Testis (tissue), 3 donors: ENCODE data around the gene CHMP2A. TPM values are rescaled to one million over a fixed set of nuclear protein-coding genes. Genes with fewer than 3 reads are reported as not detected.

Source experiments
- DNase-seq: peaks from one replicate; pipeline ENCODE4 v3.0.0-alpha.2; 2019
- H3K27ac ChIP-seq, 2 donors: fragments of 200-600 bp; sonication (generic); one replicate each; pipeline ENCODE4 v1.5.1; 2019
- H3K27me3 ChIP-seq: fragments of 200-600 bp; sonication (generic); one replicate; pipeline ENCODE4 v1.5.1; 2019
- H3K36me3 ChIP-seq: fragments of 200-600 bp; sonication (generic); one replicate; pipeline ENCODE4 v1.5.1; 2017; ENCODE audit warnings: low read depth; ENCODE audit errors: missing control alignments
- H3K4me1 ChIP-seq: fragments of 200-600 bp; sonication (generic); one replicate; pipeline ENCODE4 v1.5.1; 2019
- H3K4me3 ChIP-seq, 2 donors: fragments of 200-600 bp; sonication (generic); one replicate each; pipeline ENCODE4 v1.5.1; 2017 to 2019
- H3K9me3 ChIP-seq: fragments of 200-600 bp; sonication (generic); one replicate; pipeline ENCODE4 v1.5.1; 2017
- POLR2A ChIP-seq: fragments of 450-650 bp; IDR thresholded peaks from one replicate; pipeline ENCODE4 v1.6.1; 2017; ENCODE audit warnings: antibody characterized with exemption, mild to moderate bottlenecking, moderate library complexity
- whole genome bisulfite sequencing, 2 donors: methylation state at CpG; one replicate each; pipeline ENCODE4 v1.1.5; 2018; 5-methylcytosine and 5-hydroxymethylcytosine counted together
- intact Hi-C: fragments of 100-400 bp; cut with DNase I; formaldehyde crosslinking; loops from one replicate; pipeline ENCODE4 v1.15.1; 2023; ENCODE audit warnings: low total_unique reads
- polyA plus RNA-seq: library from polyadenylated mRNA; stranded (reverse); fragments of 350-450 nt; fragmentation: Illumina TruSeq; extraction: RNeasy Lipid Tissue Mini Kit (QIAGEN cat#74804); gene quantifications from one replicate; pipeline ENCODE4 v1.2.3, GENCODE V29; 2014; ENCODE audit warnings: low read depth, low replicate concordance; ENCODE audit not compliant: insufficient read depth
- total RNA-seq, 2 donors: library from RNA; depleted of rRNA; stranded (reverse); fragments of >200 nt; gene quantifications; one replicate each; pipeline ENCODE4 v1.2.3, GENCODE V29; 2016
- TF ChIP-seq, protein P1 (sequence below), 3 experiments: fragments of 450-650 bp in 2 of 3; fragments of 200-600 bp in 1 of 3; sonication (generic) in 1 of 3; IDR thresholded peaks; one replicate each; pipeline ENCODE4 v1.5.1; 2016 to 2019; ENCODE audit warnings: antibody characterized with exemption in 3 of 3, mild to moderate bottlenecking in 2 of 3, moderate library complexity in 1 of 3

CHMP2A gene
- total and polyA plus RNA-seq, 3 donors from 2014 or later = 115 to 155 (median 126) TPM

GRCh38 chr19:58553799-58554493 lies 959 bp downstream of the CHMP2A start:
- H3K9me3 ChIP-seq = no peaks in the 10 kb centered on the region
- peak overlapping the region; percentile 68 to 79 for H3K4me3 ChIP-seq
- WGBS, 2 donors = 19% methylated on average over 18 of the region's 18 CpGs
- no peak for TF ChIP-seq POLR2A
- TF ChIP-seq, protein P1, sequence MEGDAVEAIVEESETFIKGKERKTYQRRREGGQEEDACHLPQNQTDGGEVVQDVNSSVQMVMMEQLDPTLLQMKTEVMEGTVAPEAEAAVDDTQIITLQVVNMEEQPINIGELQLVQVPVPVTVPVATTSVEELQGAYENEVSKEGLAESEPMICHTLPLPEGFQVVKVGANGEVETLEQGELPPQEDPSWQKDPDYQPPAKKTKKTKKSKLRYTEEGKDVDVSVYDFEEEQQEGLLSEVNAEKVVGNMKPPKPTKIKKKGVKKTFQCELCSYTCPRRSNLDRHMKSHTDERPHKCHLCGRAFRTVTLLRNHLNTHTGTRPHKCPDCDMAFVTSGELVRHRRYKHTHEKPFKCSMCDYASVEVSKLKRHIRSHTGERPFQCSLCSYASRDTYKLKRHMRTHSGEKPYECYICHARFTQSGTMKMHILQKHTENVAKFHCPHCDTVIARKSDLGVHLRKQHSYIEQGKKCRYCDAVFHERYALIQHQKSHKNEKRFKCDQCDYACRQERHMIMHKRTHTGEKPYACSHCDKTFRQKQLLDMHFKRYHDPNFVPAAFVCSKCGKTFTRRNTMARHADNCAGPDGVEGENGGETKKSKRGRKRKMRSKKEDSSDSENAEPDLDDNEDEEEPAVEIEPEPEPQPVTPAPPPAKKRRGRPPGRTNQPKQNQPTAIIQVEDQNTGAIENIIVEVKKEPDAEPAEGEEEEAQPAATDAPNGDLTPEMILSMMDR (IDR thresholded peaks at IDR 0.05) = no peak
- H3K36me3 ChIP-seq = peaks cover 4% of the 10 kb centered on the region
- H3K27ac ChIP-seq = peak overlapping the region; percentile 66 to 93
- peaks cover 30% of the 10 kb centered on the region for H3K4me1 ChIP-seq
- no peak for DNase-seq
- intact Hi-C loops = no loop called here
- H3K27me3 ChIP-seq = no peaks in the 10 kb centered on the region

GRCh38 chr19:58552655-58553054 lies 2.2 kb downstream of the CHMP2A start:
- no peak overlapping the region for H3K27ac ChIP-seq
- WGBS, 2 donors = 87 to 91% methylated on average over 2 of the region's 2 CpGs
- no peak overlapping the region for H3K4me3 ChIP-seq
- intact Hi-C loops = no loop called here
- H3K4me1 ChIP-seq = peaks cover 30% of the 10 kb centered on the region
- DNase-seq = no peak
- no peak for TF ChIP-seq POLR2A
- TF ChIP-seq, protein P1 (IDR thresholded peaks at IDR 0.05) = no peak
- H3K9me3 ChIP-seq = no peaks in the 10 kb centered on the region
- H3K27me3 ChIP-seq = no peaks in the 10 kb centered on the region
- H3K36me3 ChIP-seq = peaks cover 4% of the 10 kb centered on the region

- Histone ChIP-seq H3K4me3 (no peak overlapping the region), H3K36me3 (peaks cover 4% of the 10 kb centered on the region), H3K4me1 (peaks cover 26% of the 10 kb centered on the region), H3K9me3 (no peaks in the 10 kb centered on the region), H3K27ac (no peak overlapping the region), H3K27me3 (no peaks in the 10 kb centered on the region)
- intact Hi-C loops = no loop called here
- DNase-seq = no peak
- 91 to 96% methylated on average over 18 of the region's 18 CpGs for WGBS, 2 donors
- TF ChIP-seq, protein P1 (IDR thresholded peaks at IDR 0.05) = no peak
- TF ChIP-seq POLR2A = no peak
Measured at GRCh38 chr19:58551577-58552471, 3.1 kb downstream of the CHMP2A start.

- H3K9me3 ChIP-seq = no peaks in the 10 kb centered on the region
- no peak for DNase-seq
- WGBS, 2 donors = 12 to 45% methylated on average over 1 of the region's 1 CpG
- no peaks in the 10 kb centered on the region for H3K27me3 ChIP-seq
- H3K4me3 ChIP-seq = no peak overlapping the region
- H3K27ac ChIP-seq = no peak overlapping the region
- TF ChIP-seq, protein P1 (IDR thresholded peaks at IDR 0.05) = no peak
- TF ChIP-seq POLR2A = no peak
- intact Hi-C loops = no loop called here
- peaks cover 28% of the 10 kb centered on the region for H3K4me1 ChIP-seq
- peaks cover 4% of the 10 kb centered on the region for H3K36me3 ChIP-seq
Measured at GRCh38 chr19:58551123-58551497, 3.8 kb downstream of the CHMP2A start.
